Stimulated activated CD4-positive, alpha-beta T cell treated with anti-CD3 and anti-CD28 coated beads, Interleukin-15, amount 100 ng/mL, for 48 hours (primary cell): ENCODE data around the gene HMOX1.
"Not testable (repeated sequence)": the region's sequence is repeated elsewhere in the genome, so short reads cannot be mapped to it uniquely, and the experiment has no call there.

Source experiments
- DNase-seq, 2 donors: peaks; one replicate each; pipeline ENCODE4 v3.0.0-alpha.2; 2020; ENCODE audit warnings: low read depth in 2 of 2

The HMOX1 gene

DNA sequence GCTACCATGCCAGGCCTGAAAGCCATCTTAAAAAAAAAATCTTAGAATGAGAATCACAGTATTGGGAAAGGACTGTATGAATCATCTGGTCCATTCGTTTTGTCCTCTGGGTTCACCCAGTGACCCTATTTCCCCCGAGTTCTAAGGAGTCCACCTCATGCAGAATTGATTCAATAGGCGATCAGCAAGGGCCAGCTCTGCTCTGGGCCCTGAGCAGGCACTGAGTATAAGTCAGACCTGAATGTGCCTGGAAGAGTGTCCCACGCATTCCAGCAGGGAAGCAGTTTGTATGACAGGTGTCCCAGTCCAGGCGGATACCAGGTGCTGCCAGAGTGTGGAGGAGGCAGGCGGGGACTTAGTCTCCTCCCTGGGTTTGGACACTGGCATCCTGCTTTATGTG is 883 bp upstream of the HMOX1 start:
- DNase-seq: no peak

DNA sequence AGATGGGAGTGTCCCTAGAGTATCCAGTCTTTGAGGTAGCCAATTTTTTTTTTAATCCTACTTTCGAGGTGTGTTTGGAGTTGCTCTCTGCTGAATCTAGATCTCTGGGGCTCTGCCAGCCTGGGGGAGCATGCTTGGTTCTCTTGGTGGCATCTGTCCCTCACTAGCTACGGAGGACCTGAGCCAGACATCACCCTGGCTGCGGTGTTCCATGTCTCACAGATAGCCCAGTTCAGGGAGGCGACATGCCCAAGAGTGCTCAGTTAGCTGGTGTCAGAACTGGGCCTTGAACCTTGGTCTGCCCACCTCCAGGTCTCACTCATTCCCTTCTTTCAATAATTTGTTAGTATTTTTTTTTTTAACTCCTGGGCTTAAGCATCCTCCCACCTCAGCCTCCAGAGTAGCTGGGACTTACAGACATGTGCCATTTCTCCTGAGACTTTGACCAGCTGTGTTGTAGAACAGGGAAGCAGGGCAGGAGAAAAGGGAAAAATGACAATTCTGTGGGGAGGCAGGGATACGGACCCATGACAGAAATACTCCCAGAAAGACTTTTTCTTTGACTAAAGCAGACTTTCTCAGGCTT is 621 bp downstream of the HMOX1 start:
- no peak for DNase-seq

DNA sequence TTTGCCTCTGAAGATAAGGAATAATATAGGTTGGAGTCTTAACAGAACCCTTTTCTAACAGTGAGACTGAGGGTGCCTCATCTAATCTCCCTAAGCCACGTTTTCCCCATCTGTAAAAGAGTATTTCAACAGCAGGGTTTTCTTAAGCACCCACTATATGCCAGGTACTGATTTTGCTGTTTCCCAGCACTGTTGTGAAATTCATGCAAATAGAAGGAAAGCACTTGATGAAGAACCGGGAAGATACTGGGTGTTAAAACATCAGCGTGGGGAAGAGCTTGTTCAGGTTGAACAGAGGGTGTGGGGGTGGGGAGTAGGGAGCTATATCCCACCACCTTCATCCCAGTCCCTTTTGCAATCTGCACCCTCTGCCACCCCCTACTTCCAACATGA is 2.8 kb downstream of the HMOX1 start:
- DNase-seq: no peak

DNA sequence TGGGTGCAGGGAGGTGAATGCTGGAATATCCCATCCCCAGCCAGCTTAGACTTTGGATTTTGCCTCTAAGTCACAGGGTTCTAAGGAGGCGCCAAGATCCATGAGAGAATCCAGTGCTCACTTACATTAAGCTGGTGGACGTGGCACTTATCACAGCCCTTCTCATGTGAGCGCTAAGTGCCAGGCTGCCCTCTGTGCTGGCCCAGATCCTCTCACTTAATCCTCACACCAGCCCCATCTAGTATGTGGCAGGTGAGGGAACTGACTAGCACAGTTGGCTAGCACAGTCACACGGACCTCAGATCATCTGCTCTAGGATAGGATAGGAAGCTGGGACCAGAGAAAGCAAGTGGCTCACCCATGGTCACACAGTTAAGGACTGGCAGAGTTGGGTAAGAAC is 3.6 kb downstream of the HMOX1 start:
- no peak for DNase-seq

DNA sequence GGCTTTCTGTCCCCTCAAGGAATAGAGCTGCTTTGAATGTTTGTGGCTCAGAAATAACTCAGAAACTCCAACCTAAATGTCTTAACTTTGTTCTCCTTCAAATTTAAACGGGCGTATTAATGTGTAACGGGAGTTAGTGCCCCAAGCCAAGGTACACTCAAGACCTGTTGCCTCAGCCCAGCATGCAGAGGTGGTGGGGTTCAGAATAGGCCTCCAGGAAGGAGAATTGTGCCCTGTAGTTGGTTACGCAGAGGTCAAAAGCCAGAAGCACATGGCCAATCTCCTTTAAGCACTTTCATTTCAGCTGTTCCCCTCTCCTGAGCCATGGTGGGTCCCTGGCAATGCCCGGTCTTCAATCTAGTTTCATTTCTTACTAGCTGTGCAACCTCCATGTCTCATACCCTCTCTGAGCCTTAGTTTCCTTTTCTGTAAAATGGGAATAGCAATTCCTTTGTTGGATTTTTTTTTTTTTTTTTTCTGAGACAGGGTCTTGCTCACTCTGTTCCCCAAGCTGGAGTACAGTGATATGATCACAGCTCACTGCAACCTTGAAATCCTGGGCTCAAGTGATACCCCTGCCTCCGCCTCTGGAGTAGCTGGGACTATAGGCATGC is 4.2 kb downstream of the HMOX1 start:
- DNase-seq: no peak

DNA sequence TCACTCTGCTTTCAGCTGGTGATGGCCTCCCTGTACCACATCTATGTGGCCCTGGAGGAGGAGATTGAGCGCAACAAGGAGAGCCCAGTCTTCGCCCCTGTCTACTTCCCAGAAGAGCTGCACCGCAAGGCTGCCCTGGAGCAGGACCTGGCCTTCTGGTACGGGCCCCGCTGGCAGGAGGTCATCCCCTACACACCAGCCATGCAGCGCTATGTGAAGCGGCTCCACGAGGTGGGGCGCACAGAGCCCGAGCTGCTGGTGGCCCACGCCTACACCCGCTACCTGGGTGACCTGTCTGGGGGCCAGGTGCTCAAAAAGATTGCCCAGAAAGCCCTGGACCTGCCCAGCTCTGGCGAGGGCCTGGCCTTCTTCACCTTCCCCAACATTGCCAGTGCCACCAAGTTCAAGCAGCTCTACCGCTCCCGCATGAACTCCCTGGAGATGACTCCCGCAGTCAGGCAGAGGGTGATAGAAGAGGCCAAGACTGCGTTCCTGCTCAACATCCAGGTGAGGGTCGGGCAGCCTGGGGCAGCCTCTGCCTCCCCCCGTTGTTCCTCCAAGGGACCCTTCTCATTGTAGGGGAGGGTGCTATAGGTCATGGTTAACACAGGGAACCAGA is 5.9 kb downstream of the HMOX1 start:
- no peak for DNase-seq

DNA sequence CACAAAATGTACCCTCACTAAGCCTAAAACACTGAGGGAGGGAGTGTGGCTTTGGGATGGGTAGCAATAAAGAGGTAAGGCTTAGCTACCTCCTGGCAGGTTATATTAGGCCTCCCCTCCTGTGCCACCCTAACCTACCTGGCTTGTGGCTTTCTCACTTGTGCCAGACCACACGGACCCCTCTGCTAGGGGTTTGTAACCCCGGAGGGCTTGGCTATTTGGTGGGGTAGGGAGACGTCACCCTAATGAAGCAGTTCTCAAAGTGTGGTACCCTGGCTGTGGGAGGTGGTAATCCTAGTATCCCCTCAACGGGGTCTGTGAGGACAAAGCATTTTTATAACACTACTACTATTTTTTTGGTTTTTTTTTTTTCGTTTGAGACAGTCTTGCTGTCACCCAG is 10.0 kb downstream of the HMOX1 start:
- DNase-seq: no peak

DNA sequence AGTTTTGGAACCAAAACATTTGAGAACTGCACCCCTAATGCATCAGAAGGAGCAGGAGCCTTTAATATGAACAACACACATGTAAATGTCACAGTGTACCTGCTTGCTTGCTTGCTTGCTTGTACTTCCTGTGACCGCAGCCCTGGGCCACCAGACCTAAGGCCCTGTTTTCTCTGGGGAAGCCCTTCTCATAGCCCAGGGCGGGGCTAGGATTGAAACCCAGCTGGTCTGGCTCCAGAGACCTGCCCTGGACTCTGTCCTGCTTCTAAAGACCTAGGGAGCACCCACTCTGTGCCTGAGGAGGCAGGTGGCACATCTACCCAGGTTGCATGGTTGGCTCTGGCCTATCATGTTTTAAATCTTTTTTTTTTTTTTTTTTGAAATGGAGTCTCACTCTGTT is 11.5 kb downstream of the HMOX1 start:
- no peak for DNase-seq

DNA sequence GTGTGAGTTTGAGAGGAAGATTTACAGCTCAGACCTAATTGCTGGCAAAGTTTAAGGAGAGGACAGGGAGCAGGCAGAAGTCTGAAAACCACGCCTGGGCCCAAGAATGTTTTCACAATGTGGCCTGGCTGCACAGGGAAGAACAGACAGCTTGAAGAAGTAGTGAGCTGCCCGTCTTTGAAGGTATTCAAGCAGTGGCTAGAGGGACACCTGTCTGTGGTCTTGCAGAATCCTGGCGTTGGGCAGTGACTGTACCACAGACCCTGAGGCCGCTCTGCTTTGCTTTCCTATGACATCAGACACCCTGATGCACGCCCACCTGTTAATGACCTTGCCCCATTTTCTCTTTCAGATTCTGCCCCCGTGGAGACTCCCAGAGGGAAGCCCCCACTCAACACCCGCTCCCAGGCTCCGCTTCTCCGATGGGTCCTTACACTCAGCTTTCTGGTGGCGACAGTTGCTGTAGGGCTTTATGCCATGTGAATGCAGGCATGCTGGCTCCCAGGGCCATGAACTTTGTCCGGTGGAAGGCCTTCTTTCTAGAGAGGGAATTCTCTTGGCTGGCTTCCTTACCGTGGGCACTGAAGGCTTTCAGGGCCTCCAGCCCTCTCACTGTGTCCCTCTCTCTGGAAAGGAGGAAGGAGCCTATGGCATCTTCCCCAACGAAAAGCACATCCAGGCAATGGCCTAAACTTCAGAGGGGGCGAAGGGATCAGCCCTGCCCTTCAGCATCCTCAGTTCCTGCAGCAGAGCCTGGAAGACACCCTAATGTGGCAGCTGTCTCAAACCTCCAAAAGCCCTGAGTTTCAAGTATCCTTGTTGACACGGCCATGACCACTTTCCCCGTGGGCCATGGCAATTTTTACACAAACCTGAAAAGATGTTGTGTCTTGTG is 12.5 kb downstream of the HMOX1 start:
- no peak for DNase-seq

DNA sequence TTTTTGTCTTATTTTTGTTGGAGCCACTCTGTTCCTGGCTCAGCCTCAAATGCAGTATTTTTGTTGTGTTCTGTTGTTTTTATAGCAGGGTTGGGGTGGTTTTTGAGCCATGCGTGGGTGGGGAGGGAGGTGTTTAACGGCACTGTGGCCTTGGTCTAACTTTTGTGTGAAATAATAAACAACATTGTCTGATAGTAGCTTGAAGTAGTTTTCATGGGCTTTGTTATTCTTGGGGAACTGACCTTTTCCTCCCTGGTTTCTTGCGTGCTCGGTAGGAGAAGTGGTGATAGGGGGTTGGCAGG is 13.1 kb downstream of the HMOX1 start:
- no peak for DNase-seq

DNA sequence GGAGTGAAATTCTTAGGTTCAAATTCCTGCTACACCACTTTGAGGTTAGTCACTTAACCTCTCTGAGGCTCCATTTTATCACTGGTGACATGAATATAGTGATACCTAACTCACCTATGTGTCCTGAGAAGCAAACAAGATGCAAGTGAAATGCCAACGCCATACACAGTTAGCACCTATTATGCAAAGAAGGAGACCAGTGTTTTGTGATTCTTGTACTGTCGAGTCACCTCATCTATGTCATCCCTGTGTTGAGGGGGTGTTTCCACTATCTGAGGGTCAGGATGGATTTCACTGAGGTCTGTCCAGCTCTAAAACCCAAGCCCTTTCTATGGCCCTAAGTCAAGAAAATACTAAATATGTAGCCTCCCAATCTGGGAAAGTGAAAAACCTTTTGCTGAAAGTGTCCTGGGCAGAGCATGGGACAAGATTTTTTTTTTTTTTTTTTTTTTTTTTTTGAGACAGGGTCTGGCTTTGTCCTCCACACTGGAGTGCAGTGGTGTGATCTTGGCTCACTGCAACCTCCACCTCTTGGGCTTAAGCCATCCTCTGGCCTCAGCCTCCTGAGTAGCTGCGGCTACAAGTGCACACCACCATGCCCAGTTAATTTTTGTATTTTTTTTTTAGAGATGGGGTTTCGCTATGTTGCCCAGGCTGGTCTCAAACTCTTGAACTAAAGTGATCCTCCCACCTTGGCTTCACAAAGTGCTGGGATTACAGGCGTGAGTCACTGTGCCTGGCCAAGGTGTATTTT is 14.1 kb downstream of the HMOX1 start:
- no peak for DNase-seq

DNA sequence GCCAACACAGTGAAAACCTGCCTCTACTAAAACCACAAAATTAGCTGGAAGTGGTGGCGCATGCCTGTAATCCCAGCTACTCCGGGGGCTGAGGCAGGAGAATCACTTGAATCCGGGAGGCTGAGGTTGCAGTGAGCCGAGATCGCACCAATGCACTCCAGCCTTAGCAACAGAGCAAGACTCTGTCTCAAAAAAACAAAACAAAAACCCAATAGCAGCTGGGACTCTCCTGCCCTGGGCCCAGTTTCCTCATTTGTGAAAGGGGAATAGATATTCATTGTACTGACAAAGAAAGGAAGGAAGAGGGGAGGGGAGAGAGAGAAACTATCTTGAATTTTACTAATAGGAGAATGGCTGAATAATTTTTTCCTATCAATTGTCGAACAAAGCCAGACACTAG is 15.7 kb downstream of the HMOX1 start:
- DNase-seq: not testable (repeated sequence)

DNA sequence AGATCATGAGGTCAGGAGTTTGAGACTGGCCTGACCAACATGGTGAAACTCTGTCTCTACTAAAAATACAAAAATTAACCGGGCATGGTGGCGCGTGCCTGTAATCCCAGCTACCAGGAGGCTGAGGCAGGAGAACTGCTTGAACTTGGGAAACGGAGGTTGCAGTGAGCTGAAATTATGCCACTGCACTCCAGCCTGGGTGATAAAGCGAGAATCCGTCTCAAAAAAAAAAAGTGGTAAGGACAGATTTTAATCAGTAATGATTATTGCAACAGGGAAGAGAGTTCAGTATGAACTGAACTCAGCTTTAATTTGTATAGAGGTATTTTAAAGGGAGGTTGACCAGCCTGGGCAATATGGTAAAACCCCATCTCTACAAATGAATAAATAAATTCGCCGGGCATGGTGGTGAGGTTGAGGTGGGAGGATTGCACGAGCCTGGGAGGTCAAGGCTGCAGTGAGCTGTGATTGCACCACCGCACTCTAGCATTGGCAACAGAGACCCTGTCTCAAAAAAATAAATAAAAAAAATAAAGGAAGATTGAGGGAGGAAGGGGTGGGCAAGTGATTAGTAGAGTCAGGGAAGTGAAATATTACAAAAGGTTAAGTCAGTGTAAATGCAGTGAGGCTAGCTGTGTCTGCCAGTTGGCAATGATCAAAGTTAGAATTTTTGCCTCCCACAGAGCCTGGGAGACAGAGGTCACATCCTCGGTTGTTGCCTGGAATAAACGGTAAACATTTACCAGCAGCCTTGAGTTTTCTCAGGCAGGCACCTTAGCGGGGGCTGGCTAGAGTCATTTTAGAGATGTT is 16.4 kb downstream of the HMOX1 start:
- DNase-seq: no peak

DNA sequence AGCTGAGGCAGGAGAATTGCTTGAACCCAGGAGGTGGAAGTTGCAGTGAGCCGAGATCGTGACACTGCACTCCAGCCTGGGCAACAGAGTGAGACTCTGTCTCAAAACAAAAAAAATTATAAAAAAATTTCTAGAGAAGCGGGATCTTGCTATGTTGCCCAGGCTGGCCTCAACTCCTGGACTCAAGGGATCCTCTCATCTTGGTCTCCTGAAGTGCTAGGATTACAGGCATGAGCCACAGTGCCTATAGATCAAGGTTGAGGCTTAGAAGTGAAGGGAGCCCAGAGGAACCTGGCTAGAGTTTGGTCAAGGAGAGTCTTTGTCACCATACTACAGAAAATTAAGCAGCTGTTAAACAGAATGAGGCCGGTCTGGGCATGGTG is 17.7 kb downstream of the HMOX1 start:
- DNase-seq: no peak

DNA sequence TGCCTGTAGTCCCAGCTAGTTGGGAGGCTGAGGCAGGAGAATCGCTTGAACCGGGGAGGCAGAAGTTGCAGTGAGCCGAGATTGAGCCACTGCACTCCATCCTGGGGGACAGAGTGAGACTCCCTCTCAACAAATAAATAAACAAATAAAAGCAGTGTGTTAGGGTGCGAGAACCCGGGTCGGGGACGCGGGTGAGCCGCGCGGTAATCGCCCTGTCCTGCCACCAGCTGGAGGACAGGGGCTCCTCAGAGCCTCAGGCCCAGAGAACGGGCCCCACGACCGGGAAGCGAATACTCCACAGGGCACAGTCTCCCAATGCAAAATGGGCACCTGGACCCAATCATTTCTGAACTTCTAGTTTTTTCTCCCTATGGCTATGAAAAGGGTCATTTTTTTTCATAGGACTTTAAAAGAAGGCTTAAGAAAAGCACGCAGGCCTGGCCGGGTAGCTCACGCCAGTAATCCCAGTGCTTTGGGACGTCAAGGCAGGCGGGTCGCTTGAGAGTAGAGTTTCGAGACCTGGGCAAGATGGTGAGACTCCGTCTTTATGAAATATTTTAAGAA is 18.3 kb downstream of the HMOX1 start:
- no peak for DNase-seq

DNA sequence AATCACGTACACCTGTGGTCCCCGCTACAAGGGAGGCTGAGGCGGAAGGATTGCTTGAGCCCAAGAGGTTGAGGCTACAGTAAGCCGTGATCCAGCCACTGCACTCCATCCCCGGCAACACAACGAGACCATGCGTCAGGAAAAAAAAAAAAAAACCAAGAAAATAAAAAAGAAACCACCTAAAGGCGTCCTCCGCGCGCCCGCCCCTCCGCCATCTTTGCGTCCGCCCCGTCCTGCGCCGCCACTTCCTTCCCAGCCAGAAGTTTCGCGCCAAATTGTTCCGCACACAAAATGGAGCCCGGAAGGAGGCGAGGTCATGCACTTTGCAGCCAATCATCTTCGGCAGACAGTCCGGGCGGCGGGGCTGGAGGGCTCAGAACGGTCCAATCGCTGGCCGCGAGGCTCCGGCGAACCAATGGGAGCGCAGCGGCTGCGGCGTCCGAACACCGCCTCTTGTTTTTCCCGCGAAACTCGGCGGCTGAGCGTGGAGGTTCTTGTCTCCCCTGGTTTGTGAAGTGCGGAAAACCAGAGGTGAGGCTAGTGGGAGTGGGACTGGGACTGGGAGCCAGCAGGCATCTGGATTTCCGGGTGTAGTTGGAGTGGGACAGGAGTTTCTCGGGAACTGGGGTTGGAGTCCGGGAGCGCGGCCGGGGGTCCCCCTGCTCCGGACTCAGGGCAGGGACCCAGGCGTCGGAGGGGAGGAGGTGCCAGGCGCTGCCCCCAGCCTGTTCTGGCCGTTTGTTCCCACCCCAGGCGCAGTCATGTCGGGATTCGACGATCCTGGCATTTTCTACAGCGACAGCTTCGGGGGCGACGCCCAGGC is 19.0 kb downstream of the HMOX1 start, which contains the start of gene MCM5:
Gene MCM5 (plus strand): TSS at position 463 of the 823 bp plus-strand sequence. CDS start 299 bp downstream, at position 762.
- peak; percentile 97 to 98 for DNase-seq

DNA sequence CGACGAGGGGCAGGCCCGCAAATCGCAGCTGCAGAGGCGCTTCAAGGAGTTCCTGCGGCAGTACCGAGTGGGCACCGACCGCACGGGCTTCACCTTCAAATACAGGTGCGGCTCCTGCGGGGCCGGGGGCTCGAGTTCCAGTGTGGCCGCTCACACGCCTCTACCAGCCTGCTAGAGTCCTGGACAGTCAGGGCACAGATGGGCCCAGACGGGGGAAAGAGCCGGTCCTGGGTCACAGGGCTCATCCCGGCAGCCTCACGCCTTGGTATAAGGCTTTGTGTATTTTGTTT is 19.6 kb downstream of the HMOX1 start:
- no peak for DNase-seq

DNA sequence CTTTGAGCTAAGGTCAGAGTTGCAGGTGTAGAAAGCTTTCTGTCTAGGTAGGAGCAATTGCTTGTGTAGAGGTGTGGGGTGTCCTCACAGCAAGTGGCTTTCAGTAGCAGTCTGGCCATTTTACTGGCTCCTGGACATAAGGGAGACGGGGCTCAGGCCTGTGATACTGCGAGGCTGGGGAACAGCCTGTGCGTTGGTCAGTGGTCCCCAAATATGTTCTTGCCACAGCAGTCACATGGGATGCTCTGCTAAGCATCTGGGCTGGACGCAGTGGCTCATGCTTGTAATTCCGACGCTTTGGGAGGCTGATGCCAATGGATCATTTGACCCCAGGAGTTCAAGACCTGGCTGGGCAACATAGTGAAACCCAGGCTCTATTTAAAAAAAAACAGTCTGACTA is 21.0 kb downstream of the HMOX1 start:
- no peak for DNase-seq

DNA sequence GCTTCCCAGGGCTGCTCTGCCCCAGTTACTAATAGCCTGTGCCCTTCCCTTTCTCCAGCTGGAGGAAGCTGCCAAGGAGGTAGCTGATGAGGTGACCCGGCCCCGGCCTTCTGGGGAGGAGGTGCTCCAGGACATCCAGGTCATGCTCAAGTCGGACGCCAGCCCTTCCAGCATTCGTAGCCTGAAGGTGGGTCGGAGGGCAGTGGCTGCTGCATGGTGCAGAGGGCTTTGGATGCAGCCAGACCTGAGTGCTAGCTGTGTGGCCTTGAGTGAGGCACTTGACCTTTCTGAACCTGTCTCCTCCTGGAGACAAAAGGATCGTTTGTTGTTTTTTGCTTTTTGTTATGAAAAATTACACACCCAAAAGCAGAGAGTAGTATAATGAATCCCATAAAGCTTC is 22.5 kb downstream of the HMOX1 start:
- no peak for DNase-seq

DNA sequence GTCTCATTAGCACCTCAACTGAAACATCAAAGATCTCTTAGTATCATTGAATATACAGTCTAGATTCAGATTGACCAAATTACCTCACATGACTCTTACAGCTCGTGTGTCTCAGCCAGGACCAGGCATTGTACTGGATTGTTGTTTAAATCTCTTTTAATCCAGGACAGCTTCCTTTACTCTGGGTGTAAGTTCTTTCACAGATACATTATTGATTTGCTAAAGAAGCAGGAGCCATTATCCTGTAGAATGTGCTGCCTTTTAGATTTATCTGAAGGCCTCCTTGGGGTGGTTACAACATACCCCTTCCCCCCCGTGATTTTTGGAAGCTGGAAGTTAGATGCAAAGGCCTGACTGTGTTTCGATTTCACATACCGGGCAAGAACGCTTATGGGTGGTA is 23.3 kb downstream of the HMOX1 start:
- no peak for DNase-seq
